ENCODE results near the gene CEP192. TPM values are rescaled to one million over a fixed set of nuclear protein-coding genes. Genes with fewer than 3 reads are reported as not detected.
A peak's percentile ranks its signal among the peaks of the same experiment; 100 is the strongest.

Gene CEP192
- total and polyA plus RNA-seq, 10 of the 15 experiments (the other 5 are each of a cell fraction or from before 2014, with no cell fraction given) = 15.4 to 58.2 (median 29.6) TPM

DNA sequence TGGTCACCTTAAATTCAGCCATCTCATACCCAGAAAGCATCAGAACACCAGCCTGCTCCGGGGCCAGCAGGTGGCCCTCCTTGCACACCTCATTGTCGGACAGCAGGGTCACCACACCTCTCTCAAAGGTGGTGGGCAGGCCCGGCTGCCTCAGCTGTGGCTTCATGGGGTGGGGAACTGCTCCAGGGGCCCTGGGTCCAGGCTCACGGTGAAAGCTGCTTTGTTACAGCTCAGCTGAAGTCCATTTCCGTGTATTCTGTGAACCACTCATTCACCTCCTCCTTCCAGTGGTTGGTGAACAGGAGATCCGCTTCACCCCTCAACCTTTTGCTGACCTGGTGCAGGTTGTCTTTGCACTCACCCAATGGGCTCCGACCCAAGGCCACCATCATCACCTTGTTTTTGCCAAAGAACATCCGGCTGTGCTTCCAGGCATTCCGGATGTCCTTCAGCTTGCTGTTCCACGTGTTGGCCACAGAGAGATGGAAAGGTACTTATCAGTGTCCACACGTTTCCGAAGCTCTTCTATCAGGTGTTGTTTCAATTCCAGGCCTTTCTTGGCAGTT is 148.8 kb downstream of the CEP192 start:
- POLR2A ChIA-PET = no interaction called here

More for the DNA sequence above, 148.8 kb downstream of the CEP192 start:
- Histone ChIP-seq H3K4me3 (no peak overlapping the region), H3K9ac (ENCODE audit: control insufficient read depth, insufficient read depth, low read length) (no peak overlapping the region), H3K79me2 (ENCODE audit: control insufficient read depth, insufficient read depth, low read length) (no peaks in the 10 kb centered on the region), H3K4me2 (ENCODE audit: control insufficient read depth, insufficient read depth) (no peak overlapping the region), H3K9me3 (replicated peaks; ENCODE audit: control insufficient read depth, insufficient read depth, low read length) (peaks cover 5% of the 10 kb centered on the region), H3K27me3 (replicated peaks in 1 of 2; ENCODE audit: control insufficient read depth in 2 of 2, insufficient read depth in 2 of 2, low read length in 1 of 2) (no peaks in the 10 kb centered on the region), H3K36me3 (ENCODE audit: control insufficient read depth in 2 of 2, insufficient read depth in 2 of 2, low read length in 1 of 2) (no peaks in the 10 kb centered on the region), H3K27ac (ENCODE audit: control insufficient read depth, insufficient read depth) (no peak overlapping the region), H3K4me1 (ENCODE audit: control insufficient read depth, insufficient read depth, low read length) (peaks cover 12% of the 10 kb centered on the region), H4K20me1 (ENCODE audit: control insufficient read depth, insufficient read depth) (no peaks in the 10 kb centered on the region), H2AFZ (ENCODE audit: control insufficient read depth, low read depth, low read length) (no peak overlapping the region)
- FAIRE-seq = no peak
- no peak for ATAC-seq
- DNase-seq (ENCODE audit: low read depth, low spot score) = no peak
- ChIA-PET RAD21 (ENCODE audit: unreplicated experiment) (interaction anchor here (0.9 to 1.6 kb wide), 2 partner anchors 9 to 19 kb away, joined by 3 to 7 read pairs; no protein-coding TSS in a partner anchor), SMC1A (ENCODE audit: uncharacterized antibody, unreplicated experiment) (interaction anchor here (1.0 to 1.4 kb wide), 3 partner anchors 17 to 22 kb away, joined by 3 to 9 read pairs (median 4); no protein-coding TSS in a partner anchor), CTCF (interaction anchor here (2.5 kb wide), 1 partner anchor 19 kb away, joined by 21 read pairs; no protein-coding TSS in a partner anchor)
- no peak for TF ChIP-seq TBL1XR1 (IDR thresholded peaks at IDR 0.05; ENCODE audit: low read depth, low read length)
- TF ChIP-seq, protein P1, sequence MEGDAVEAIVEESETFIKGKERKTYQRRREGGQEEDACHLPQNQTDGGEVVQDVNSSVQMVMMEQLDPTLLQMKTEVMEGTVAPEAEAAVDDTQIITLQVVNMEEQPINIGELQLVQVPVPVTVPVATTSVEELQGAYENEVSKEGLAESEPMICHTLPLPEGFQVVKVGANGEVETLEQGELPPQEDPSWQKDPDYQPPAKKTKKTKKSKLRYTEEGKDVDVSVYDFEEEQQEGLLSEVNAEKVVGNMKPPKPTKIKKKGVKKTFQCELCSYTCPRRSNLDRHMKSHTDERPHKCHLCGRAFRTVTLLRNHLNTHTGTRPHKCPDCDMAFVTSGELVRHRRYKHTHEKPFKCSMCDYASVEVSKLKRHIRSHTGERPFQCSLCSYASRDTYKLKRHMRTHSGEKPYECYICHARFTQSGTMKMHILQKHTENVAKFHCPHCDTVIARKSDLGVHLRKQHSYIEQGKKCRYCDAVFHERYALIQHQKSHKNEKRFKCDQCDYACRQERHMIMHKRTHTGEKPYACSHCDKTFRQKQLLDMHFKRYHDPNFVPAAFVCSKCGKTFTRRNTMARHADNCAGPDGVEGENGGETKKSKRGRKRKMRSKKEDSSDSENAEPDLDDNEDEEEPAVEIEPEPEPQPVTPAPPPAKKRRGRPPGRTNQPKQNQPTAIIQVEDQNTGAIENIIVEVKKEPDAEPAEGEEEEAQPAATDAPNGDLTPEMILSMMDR (IDR thresholded peaks at IDR 0.05 in 2 of 3, conservative IDR thresholded peaks at IDR 0.05 in 1 of 3; ENCODE audit: control insufficient read depth in 2 of 3, extremely low read depth in 1 of 3, insufficient read depth in 1 of 3, low read depth in 3 of 3, low read length in 3 of 3) = peak in 1 of 3 experiments; percentile 10; a peak in 1 of 6 replicates
- peak; percentile 27; the same call in 1 of the 2 replicates for TF ChIP-seq RAD21 (IDR thresholded peaks at IDR 0.05; ENCODE audit: insufficient read depth, low read depth, low read length)
- WGBS (ENCODE audit: insufficient coverage, insufficient replicate concordance, low lambda C conversion rate, missing lambda C conversion rate) = 59% methylated on average over 12 of the region's 12 CpGs
- in situ Hi-C loops (cut with MboI) (no loop called here), intact Hi-C loops (cut with micrococcal nuclease; ENCODE audit: unreplicated experiment) (loop anchor here (5.0 kb wide), 1 partner anchor 148 kb away; the partner anchor contains the start of gene CEP192)
- no TSS peak for BruUV-seq (replicated peaks)
